ENCODE results near the gene CNEP1R1.

Gene CNEP1R1

DNA sequence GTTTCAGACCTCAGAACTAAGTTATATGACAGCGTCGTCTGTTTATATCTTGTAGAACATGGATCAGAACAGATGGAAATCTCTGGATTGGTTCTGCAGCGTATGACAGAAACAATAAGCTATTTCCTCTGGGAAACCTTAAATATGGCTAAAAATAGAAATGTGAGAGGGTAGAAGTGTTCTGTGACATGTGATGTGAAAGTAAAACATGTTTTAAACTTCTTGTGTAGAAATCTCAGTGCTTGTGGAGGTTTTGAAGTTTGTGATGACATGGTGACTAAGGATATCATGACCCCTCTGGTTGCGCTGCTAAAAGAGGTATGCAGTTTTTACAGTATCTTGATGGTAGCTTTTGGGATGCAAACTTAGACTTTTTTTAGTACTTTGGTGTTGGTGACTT lies 43.5 kb downstream of the CNEP1R1 start:
- ChIA-PET CTCF (interaction anchor here (0.6 to 3.3 kb wide), 4 partner anchors 34 to 142 kb away, joined by 3 to 27 read pairs (median 4); partner anchors contain the start of gene CNEP1R1), POLR2A (interaction anchor here (1.0 kb wide), 1 partner anchor 44 kb away, joined by 3 read pairs; the partner anchor contains the start of gene CNEP1R1)
- no peak for TF ChIP-seq FOXA1 (IDR thresholded peaks at IDR 0.05)
- no peak for TF ChIP-seq ELF4 (IDR thresholded peaks at IDR 0.05)
- no peak for TF ChIP-seq HDGF (IDR thresholded peaks at IDR 0.05; ENCODE audit: borderline replicate concordance)
- no peak for TF ChIP-seq BHLHE40 (IDR thresholded peaks at IDR 0.05; ENCODE audit: borderline replicate concordance)
- no peak for TF ChIP-seq PKNOX1 (IDR thresholded peaks at IDR 0.05)
- no peak for TF ChIP-seq FOXM1 (IDR thresholded peaks at IDR 0.05; ENCODE audit: borderline replicate concordance)
- TF ChIP-seq FOXK2 (IDR thresholded peaks at IDR 0.05), result no peak
- no peak for TF ChIP-seq L3MBTL2 (conservative IDR thresholded peaks at IDR 0.05)
- TF ChIP-seq LEF1 (IDR thresholded peaks at IDR 0.05; ENCODE audit: borderline replicate concordance), result no peak
- TF ChIP-seq NFRKB (IDR thresholded peaks at IDR 0.05), result no peak
- no peak for TF ChIP-seq TARDBP (IDR thresholded peaks at IDR 0.05)
- no peak for TF ChIP-seq SUZ12 (IDR thresholded peaks at IDR 0.05)
- TF ChIP-seq SP1 (IDR thresholded peaks at IDR 0.05), result no peak
- no peak for TF ChIP-seq CTBP1 (IDR thresholded peaks at IDR 0.05; ENCODE audit: borderline replicate concordance)
- TF ChIP-seq ZNF384 (IDR thresholded peaks at IDR 0.05), result no peak
- TF ChIP-seq ARNT (IDR thresholded peaks at IDR 0.05), result no peak
- no peak for DNase-seq (ENCODE audit: extremely low spot score)

DNA sequence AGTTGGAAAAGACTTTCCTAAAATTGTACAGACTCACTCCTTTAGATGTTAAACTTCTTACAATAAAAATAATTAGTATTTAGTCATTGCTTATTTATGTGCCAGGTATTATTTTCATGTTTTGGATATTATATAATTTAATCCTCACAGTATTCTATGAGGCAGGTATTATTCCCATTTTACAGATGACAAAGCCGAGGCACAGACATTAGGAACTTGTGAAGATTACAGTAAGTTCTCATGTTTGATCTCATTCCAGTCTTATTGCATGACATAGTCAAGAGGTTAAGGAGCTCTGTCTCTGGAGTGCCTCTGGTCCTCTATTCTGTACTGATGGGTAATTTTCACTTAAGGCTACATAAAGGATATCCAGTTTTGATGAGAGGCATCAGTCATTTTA lies 44.0 kb downstream of the CNEP1R1 start:
- ChIA-PET POLR2A (interaction anchor here (1.0 kb wide), 1 partner anchor 44 kb away, joined by 3 read pairs; the partner anchor contains the start of gene CNEP1R1), CTCF (interaction anchor here (0.6 to 3.3 kb wide), 4 partner anchors 34 to 142 kb away, joined by 3 to 27 read pairs (median 4); partner anchors contain the start of gene CNEP1R1)
- DNase-seq (ENCODE audit: extremely low spot score), result no peak
- no peak for TF ChIP-seq ELF4 (IDR thresholded peaks at IDR 0.05)
- TF ChIP-seq BHLHE40 (IDR thresholded peaks at IDR 0.05; ENCODE audit: borderline replicate concordance), result no peak
- TF ChIP-seq LEF1 (IDR thresholded peaks at IDR 0.05; ENCODE audit: borderline replicate concordance), result no peak
- no peak for TF ChIP-seq SP1 (IDR thresholded peaks at IDR 0.05)
- TF ChIP-seq NFRKB (IDR thresholded peaks at IDR 0.05), result no peak
- TF ChIP-seq TARDBP (IDR thresholded peaks at IDR 0.05), result no peak
- TF ChIP-seq ZNF384 (IDR thresholded peaks at IDR 0.05), result no peak
- TF ChIP-seq SUZ12 (IDR thresholded peaks at IDR 0.05), result no peak
- no peak for TF ChIP-seq HDGF (IDR thresholded peaks at IDR 0.05; ENCODE audit: borderline replicate concordance)
- TF ChIP-seq FOXM1 (IDR thresholded peaks at IDR 0.05; ENCODE audit: borderline replicate concordance), result no peak
- no peak for TF ChIP-seq FOXK2 (IDR thresholded peaks at IDR 0.05)
- no peak for TF ChIP-seq L3MBTL2 (conservative IDR thresholded peaks at IDR 0.05)
- no peak for TF ChIP-seq PKNOX1 (IDR thresholded peaks at IDR 0.05)
- TF ChIP-seq ARNT (IDR thresholded peaks at IDR 0.05), result no peak
- no peak for TF ChIP-seq FOXA1 (IDR thresholded peaks at IDR 0.05)
- no peak for TF ChIP-seq CTBP1 (IDR thresholded peaks at IDR 0.05; ENCODE audit: borderline replicate concordance)

DNA sequence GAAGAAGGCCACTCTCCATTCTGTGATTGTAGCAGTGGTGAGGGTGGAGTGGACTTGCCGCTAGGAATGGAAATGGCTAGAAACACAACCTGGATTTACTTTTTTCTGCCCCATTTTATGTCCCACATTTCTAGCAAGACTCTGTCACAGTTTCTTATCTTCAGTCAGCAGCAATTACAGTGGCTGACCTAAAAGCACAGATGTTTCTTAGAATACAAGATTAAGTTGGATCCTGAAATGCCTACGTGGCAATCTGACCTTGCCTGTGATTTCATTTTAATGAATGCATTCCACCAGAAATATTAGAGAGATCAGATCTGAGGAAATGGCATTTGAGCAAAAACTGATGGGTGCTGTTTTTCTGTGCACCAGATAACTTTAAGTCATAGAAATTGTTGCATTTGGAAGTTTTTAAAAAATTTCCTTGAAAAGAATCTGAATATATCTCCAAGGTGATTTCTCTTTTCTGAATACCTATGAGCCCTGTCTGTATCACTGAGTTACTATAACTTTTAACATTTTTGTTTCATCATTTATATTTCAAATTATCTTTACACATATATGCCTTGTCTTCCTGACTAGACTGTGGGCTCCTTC lies 46.1 kb downstream of the CNEP1R1 start:
- POLR2A ChIA-PET, result interaction anchor here (1.4 kb wide), 1 partner anchor 46 kb away, joined by 3 read pairs; the partner anchor contains the start of gene CNEP1R1
- no peak for TF ChIP-seq SP1 (IDR thresholded peaks at IDR 0.05)
- TF ChIP-seq BHLHE40 (IDR thresholded peaks at IDR 0.05; ENCODE audit: borderline replicate concordance), result no peak
- TF ChIP-seq FOXA1 (IDR thresholded peaks at IDR 0.05), result no peak
- no peak for TF ChIP-seq ZNF384 (IDR thresholded peaks at IDR 0.05)
- no peak for TF ChIP-seq NFRKB (IDR thresholded peaks at IDR 0.05)
- TF ChIP-seq FOXM1 (IDR thresholded peaks at IDR 0.05; ENCODE audit: borderline replicate concordance), result no peak
- no peak for TF ChIP-seq ARNT (IDR thresholded peaks at IDR 0.05)
- TF ChIP-seq SUZ12 (IDR thresholded peaks at IDR 0.05), result no peak
- TF ChIP-seq LEF1 (IDR thresholded peaks at IDR 0.05; ENCODE audit: borderline replicate concordance), result no peak
- TF ChIP-seq L3MBTL2 (conservative IDR thresholded peaks at IDR 0.05), result no peak
- CTCF ChIA-PET, result no interaction called here
- DNase-seq (ENCODE audit: extremely low spot score), result no peak

DNA sequence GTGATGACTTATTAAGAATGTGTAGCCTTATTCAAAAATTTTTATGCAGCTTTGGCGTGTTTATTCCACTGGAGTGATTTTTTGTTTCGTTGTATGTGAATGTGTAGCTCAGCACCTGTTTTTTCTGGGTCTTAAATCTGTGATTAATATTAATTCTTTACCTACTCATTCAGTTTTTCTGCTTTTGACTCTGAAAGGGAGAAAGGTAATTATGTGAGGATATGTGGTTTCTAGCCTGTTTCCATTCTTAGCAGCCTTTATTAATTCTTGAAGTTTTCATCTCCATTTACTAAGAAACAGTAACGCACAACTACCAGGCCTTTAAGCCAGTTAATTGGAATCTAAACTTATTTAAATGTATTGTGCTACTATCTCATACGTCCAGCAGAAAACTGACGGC lies 47.7 kb downstream of the CNEP1R1 start:
- POLR2A ChIA-PET, result no interaction called here
- TF ChIP-seq PKNOX1 (IDR thresholded peaks at IDR 0.05) (no peak), L3MBTL2 (conservative IDR thresholded peaks at IDR 0.05) (no peak), SP1 (IDR thresholded peaks at IDR 0.05) (no peak), ARNT (IDR thresholded peaks at IDR 0.05) (no peak), FOXK2 (IDR thresholded peaks at IDR 0.05) (no peak), TARDBP (IDR thresholded peaks at IDR 0.05) (no peak), NFRKB (IDR thresholded peaks at IDR 0.05) (no peak), FOXM1 (IDR thresholded peaks at IDR 0.05; ENCODE audit: borderline replicate concordance) (no peak), BHLHE40 (IDR thresholded peaks at IDR 0.05; ENCODE audit: borderline replicate concordance) (no peak), FOXA1 (IDR thresholded peaks at IDR 0.05) (no peak), ZNF384 (IDR thresholded peaks at IDR 0.05) (no peak), LEF1 (IDR thresholded peaks at IDR 0.05; ENCODE audit: borderline replicate concordance) (no peak), SUZ12 (IDR thresholded peaks at IDR 0.05) (no peak), ELF4 (IDR thresholded peaks at IDR 0.05) (no peak), CTBP1 (IDR thresholded peaks at IDR 0.05; ENCODE audit: borderline replicate concordance) (no peak), HDGF (IDR thresholded peaks at IDR 0.05; ENCODE audit: borderline replicate concordance) (no peak)
- CTCF ChIA-PET, result no interaction called here
- DNase-seq (ENCODE audit: extremely low spot score), result no peak

DNA sequence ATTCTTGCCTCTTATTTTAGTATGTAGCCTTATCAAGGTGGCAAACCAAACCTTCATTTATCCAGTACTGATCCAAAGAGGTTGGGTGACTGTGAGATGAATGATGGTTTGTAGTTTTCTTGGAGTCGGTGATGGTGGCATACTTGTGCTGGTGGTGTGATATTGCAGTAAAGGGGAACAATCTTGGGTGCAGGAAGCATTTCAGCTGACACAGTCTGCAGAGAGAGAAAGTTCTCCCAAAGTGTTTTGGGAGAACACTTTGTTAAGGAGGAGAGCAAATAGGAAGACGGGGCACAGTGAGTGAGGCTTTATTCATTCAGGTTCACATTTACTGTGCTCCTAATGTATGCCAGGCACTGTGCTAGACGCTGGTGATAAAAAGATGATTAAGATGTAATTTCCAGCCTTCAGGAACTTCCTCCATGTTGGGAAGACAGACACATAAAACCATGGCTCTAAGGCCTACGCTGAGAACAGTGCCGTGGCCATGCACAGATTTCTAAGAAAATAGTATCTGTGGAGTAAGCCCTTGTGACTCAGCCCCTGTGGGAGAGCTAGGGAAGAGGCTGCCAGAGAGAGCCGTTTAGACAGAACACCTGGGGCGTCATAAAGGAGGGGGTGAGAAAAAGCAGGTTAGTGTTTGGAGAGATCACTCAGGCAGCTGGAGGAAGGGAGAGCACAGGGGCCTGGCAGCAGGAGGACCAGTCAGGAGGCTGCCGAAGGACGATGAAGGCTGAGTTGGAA lies 54.5 kb downstream of the CNEP1R1 start:
- POLR2A ChIA-PET, result no interaction called here
- DNase-seq (ENCODE audit: extremely low spot score), result no peak
- TF ChIP-seq ELF4 (IDR thresholded peaks at IDR 0.05) (no peak), TARDBP (IDR thresholded peaks at IDR 0.05) (no peak), SP1 (IDR thresholded peaks at IDR 0.05) (no peak), BHLHE40 (IDR thresholded peaks at IDR 0.05; ENCODE audit: borderline replicate concordance) (no peak), FOXA1 (IDR thresholded peaks at IDR 0.05) (no peak), LEF1 (IDR thresholded peaks at IDR 0.05; ENCODE audit: borderline replicate concordance) (no peak), NFRKB (IDR thresholded peaks at IDR 0.05) (no peak), ARNT (IDR thresholded peaks at IDR 0.05) (no peak), CTBP1 (IDR thresholded peaks at IDR 0.05; ENCODE audit: borderline replicate concordance) (no peak), FOXK2 (IDR thresholded peaks at IDR 0.05) (no peak), ZNF384 (IDR thresholded peaks at IDR 0.05) (no peak), L3MBTL2 (conservative IDR thresholded peaks at IDR 0.05) (no peak)
- CTCF ChIA-PET, result no interaction called here

Data from HEK293T (cell line).